H9 (cell line): Measurements from ENCODE around the gene DNAAF3. TPM values are rescaled to one million over a fixed set of nuclear protein-coding genes. Genes with fewer than 3 reads are reported as not detected.
A peak's percentile ranks its signal among the peaks of the same experiment; 100 is the strongest.

Source experiments
- DNase-seq: peaks from one replicate; pipeline ENCODE4 v3.0.0-alpha.2; 2017
- H2AFZ ChIP-seq: one replicate; pipeline ENCODE4 v1.6.1; 2013; ENCODE audit warnings: mild to moderate bottlenecking, low read length, control low read depth, moderate library complexity
- H2AK5ac ChIP-seq: 2 replicates; pipeline ENCODE4 v1.6.1; 2013; ENCODE audit warnings: low read length, control low read depth, mixed read lengths; ENCODE audit not compliant: insufficient read length
- H2BK120ac ChIP-seq: one replicate; pipeline ENCODE4 v1.6.1; 2013; ENCODE audit warnings: low read depth, mild to moderate bottlenecking, low read length, control low read depth, inconsistent platforms; ENCODE audit not compliant: poor library complexity, severe bottlenecking
- H2BK12ac ChIP-seq: 2 replicates; pipeline ENCODE4 v1.6.1; 2013; ENCODE audit warnings: low read length, control low read depth, mixed read lengths, low read depth; ENCODE audit not compliant: insufficient read length
- H2BK15ac ChIP-seq: 2 replicates; pipeline ENCODE4 v1.6.1; 2013; ENCODE audit warnings: low read depth, low read length, control low read depth
- H2BK20ac ChIP-seq: one replicate; pipeline ENCODE4 v1.6.1; 2013; ENCODE audit warnings: low read depth, mild to moderate bottlenecking, low read length, control low read depth, inconsistent platforms; ENCODE audit not compliant: poor library complexity, severe bottlenecking
- H2BK5ac ChIP-seq: 2 replicates; pipeline ENCODE4 v1.6.1; 2013; ENCODE audit warnings: low read length, control low read depth, mixed read lengths; ENCODE audit not compliant: insufficient read length
- H3K14ac ChIP-seq: 2 replicates; pipeline ENCODE4 v1.6.1; 2013; ENCODE audit warnings: low read length, control low read depth; ENCODE audit not compliant: insufficient read depth
- H3K18ac ChIP-seq: 2 replicates; pipeline ENCODE4 v1.6.1; 2013; ENCODE audit warnings: low read depth, mild to moderate bottlenecking, mixed read lengths, low read length, control low read depth; ENCODE audit not compliant: insufficient read length
- H3K23ac ChIP-seq: 2 replicates; pipeline ENCODE4 v1.6.1; 2013; ENCODE audit warnings: low read length, control low read depth, mixed read lengths, low read depth; ENCODE audit not compliant: insufficient read length
- H3K23me2 ChIP-seq: 2 replicates; pipeline ENCODE4 v1.6.1; 2013; ENCODE audit warnings: low read depth, mild to moderate bottlenecking, mixed read lengths, low read length, control low read depth; ENCODE audit not compliant: insufficient read length, poor library complexity, severe bottlenecking
- H3K27ac ChIP-seq: 2 replicates; pipeline ENCODE4 v1.5.1; 2013; ENCODE audit warnings: low read length, control low read depth, mixed read lengths, low read depth; ENCODE audit not compliant: insufficient read length
- H3K27me3 ChIP-seq: 2 replicates; pipeline ENCODE4 v1.6.1; 2013; ENCODE audit warnings: low read length, control low read depth, inconsistent platforms; ENCODE audit not compliant: insufficient read depth
- H3K4ac ChIP-seq: 2 replicates; pipeline ENCODE4 v1.6.1; 2013; ENCODE audit warnings: low read depth, mild to moderate bottlenecking, control low read depth, inconsistent platforms, low read length, moderate library complexity
- H3K4me1 ChIP-seq: 2 replicates; pipeline ENCODE4 v1.6.1; 2013; ENCODE audit warnings: low read length, control low read depth, inconsistent platforms; ENCODE audit not compliant: insufficient read depth
- H3K4me2 ChIP-seq: 2 replicates; pipeline ENCODE4 v1.6.1; 2013; ENCODE audit warnings: low read length, control low read depth, mixed read lengths; ENCODE audit not compliant: insufficient read length, insufficient read depth
- H3K56ac ChIP-seq: 2 replicates; pipeline ENCODE4 v1.6.1; 2013; ENCODE audit warnings: low read depth, mild to moderate bottlenecking, mixed read lengths, low read length, control low read depth; ENCODE audit not compliant: insufficient read length
- H3K79me1 ChIP-seq: 2 replicates; pipeline ENCODE4 v1.6.1; 2013; ENCODE audit warnings: low read depth, mild to moderate bottlenecking, moderate library complexity, low read length, control low read depth, inconsistent platforms; ENCODE audit not compliant: insufficient read depth, poor library complexity, severe bottlenecking
- H3K79me2 ChIP-seq: 2 replicates; pipeline ENCODE4 v1.6.1; 2013; ENCODE audit warnings: low read length, control low read depth, inconsistent platforms; ENCODE audit not compliant: insufficient read depth
- H3K9ac ChIP-seq: 2 replicates; pipeline ENCODE4 v1.6.1; 2013; ENCODE audit warnings: low read length, control low read depth, mixed read lengths; ENCODE audit not compliant: insufficient read length; ENCODE audit errors: extremely low read depth
- H3K9me3 ChIP-seq: one replicate; pipeline ENCODE4 v1.6.1; 2013; ENCODE audit warnings: low read depth, low read length, inconsistent platforms; ENCODE audit not compliant: control insufficient read depth
- H3T11ph ChIP-seq: one replicate; pipeline ENCODE4 v1.6.1; 2013; ENCODE audit warnings: mild to moderate bottlenecking, low read length, control low read depth, inconsistent platforms
- H4K20me1 ChIP-seq: one replicate; pipeline ENCODE4 v1.6.1; 2013; ENCODE audit not compliant: control insufficient read depth, insufficient read length, insufficient read depth
- H4K5ac ChIP-seq: 2 replicates; pipeline ENCODE4 v1.6.1; 2013; ENCODE audit warnings: low read depth, mild to moderate bottlenecking, mixed read lengths, low read length, control low read depth; ENCODE audit not compliant: insufficient read length
- H4K8ac ChIP-seq: replicated peaks from 2 replicates; pipeline ENCODE4 v1.6.1; 2013; ENCODE audit warnings: low read length, control low read depth, mixed read lengths, low read depth; ENCODE audit not compliant: insufficient read length
- H4K91ac ChIP-seq: 2 replicates; pipeline ENCODE4 v1.6.1; 2013; ENCODE audit warnings: low read depth, mild to moderate bottlenecking, moderate library complexity, mixed read lengths, low read length, control low read depth; ENCODE audit not compliant: insufficient read length
- H3K27ac Mint-ChIP-seq, 3 experiments: 2 replicates in 2 of 3; 3 replicates in 1 of 3; pipeline ENCODE4 v1.8.0; 2020 to 2021; ENCODE audit warnings: mixed read lengths in 3 of 3, mild to moderate bottlenecking in 1 of 3, moderate library complexity in 1 of 3
- H3K27me3 Mint-ChIP-seq: 2 replicates; pipeline ENCODE4 v1.8.0; 2021; ENCODE audit warnings: low read depth, mild to moderate bottlenecking, moderate library complexity, mixed read lengths
- H3K36me3 Mint-ChIP-seq, 3 experiments: 2 replicates in 2 of 3; 3 replicates in 1 of 3; pipeline ENCODE4 v1.8.0; 2020 to 2021; ENCODE audit warnings: low read depth in 3 of 3, mixed read lengths in 3 of 3; ENCODE audit not compliant: insufficient read depth in 1 of 3
- H3K4me1 Mint-ChIP-seq, 2 experiments: 2 replicates each; pipeline ENCODE4 v1.8.0; 2020; ENCODE audit warnings: mixed read lengths in 2 of 2
- H3K4me3 Mint-ChIP-seq, 2 experiments: 2 replicates in 1 of 2; 3 replicates in 1 of 2; pipeline ENCODE4 v1.8.0; 2020 to 2021; ENCODE audit warnings: mild to moderate bottlenecking in 2 of 2, mixed read lengths in 2 of 2, moderate library complexity in 1 of 2
- H3K9me3 Mint-ChIP-seq, 2 experiments: 2 replicates in 1 of 2; 3 replicates in 1 of 2; pipeline ENCODE4 v1.8.0; 2020; ENCODE audit warnings: mild to moderate bottlenecking in 2 of 2, mixed read lengths in 2 of 2, moderate library complexity in 1 of 2
- whole genome bisulfite sequencing: extraction: QIAGEN DNeasy Blood & Tissue Kit; methylation state at CpG from one replicate; pipeline ENCODE4 v1.1.7; 2013; ENCODE audit warnings: missing lambda C conversion rate, low lambda C conversion rate, mixed read lengths; ENCODE audit not compliant: insufficient read length; ENCODE audit errors: extremely low coverage; 5-methylcytosine and 5-hydroxymethylcytosine counted together
- total RNA-seq: library from RNA; stranded (reverse); gene quantifications from 2 replicates; pipeline ENCODE4 v1.2.1, GENCODE V29; 2021
- TF ChIP-seq, protein P1 (sequence below): fragments of 200-600 bp; sonication (generic); conservative IDR thresholded peaks from 3 replicates; pipeline ENCODE4 v1.8.0; 2021; ENCODE audit warnings: antibody characterized with exemption, mild to moderate bottlenecking

Gene DNAAF3
- total RNA-seq, 1 experiment from 2014 or later, result 4.6 TPM

DNA sequence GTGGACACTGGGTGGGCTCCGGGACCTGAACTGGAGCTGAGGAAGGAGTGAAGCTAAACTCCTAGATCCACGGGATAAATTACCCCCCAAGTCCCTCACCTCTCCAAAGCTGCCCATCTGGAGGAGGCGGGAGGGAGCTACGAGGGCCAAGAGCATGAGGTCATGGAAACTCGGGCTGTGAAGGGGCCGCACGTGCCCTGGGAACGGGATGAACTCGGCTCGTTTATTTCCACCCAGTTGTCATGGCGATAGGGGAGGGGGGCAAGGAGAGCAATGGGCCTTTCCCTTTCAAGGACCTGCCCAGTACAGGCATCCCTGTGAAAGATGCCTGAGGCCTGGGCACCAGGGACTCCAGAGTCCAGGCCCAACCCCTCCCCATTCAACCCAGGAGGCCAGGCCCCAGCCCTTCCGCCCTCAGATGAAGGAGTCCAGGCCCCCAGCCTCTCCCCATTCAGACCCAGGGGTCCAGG lies 52.8 kb downstream of the DNAAF3 start:
- H2BK20ac ChIP-seq, result no peak overlapping the region
- no peaks in the 10 kb centered on the region for H3K9me3 Mint-ChIP-seq
- H4K91ac ChIP-seq, result no peak overlapping the region
- TF ChIP-seq, protein P1, sequence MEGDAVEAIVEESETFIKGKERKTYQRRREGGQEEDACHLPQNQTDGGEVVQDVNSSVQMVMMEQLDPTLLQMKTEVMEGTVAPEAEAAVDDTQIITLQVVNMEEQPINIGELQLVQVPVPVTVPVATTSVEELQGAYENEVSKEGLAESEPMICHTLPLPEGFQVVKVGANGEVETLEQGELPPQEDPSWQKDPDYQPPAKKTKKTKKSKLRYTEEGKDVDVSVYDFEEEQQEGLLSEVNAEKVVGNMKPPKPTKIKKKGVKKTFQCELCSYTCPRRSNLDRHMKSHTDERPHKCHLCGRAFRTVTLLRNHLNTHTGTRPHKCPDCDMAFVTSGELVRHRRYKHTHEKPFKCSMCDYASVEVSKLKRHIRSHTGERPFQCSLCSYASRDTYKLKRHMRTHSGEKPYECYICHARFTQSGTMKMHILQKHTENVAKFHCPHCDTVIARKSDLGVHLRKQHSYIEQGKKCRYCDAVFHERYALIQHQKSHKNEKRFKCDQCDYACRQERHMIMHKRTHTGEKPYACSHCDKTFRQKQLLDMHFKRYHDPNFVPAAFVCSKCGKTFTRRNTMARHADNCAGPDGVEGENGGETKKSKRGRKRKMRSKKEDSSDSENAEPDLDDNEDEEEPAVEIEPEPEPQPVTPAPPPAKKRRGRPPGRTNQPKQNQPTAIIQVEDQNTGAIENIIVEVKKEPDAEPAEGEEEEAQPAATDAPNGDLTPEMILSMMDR, result no peak
- peak overlapping the region; percentile 64 for H3K18ac ChIP-seq
- peaks cover 5% of the 10 kb centered on the region for H3K79me1 ChIP-seq
- H4K20me1 ChIP-seq, result no peaks in the 10 kb centered on the region
- peak overlapping the region; percentile 27 for H2BK120ac ChIP-seq
- no peak overlapping the region; the same call in 1 of the 2 replicates for H3K4ac ChIP-seq
- no peak overlapping the region for H3K14ac ChIP-seq
- peaks cover 8 to 18% (median 13%) of the 10 kb centered on the region in 3 experiments; a peak in 6 of 7 replicates for H3K36me3 Mint-ChIP-seq
- no peak overlapping the region for H3K4me2 ChIP-seq
- H3K4me3 Mint-ChIP-seq, result no peak overlapping the region; a peak in 1 of 5 replicates
- H2AFZ ChIP-seq, result no peak overlapping the region
- no peak overlapping the region for H2AK5ac ChIP-seq
- no CpG with 5 or more reads among the region's 12 CpGs for WGBS
- H3K27me3 Mint-ChIP-seq, result no peaks in the 10 kb centered on the region
- H2BK5ac ChIP-seq, result no peak overlapping the region
- peak; percentile 86 for DNase-seq
- H3K23me2 ChIP-seq, result peaks cover 15% of the 10 kb centered on the region
- no peaks in the 10 kb centered on the region for H3K9me3 ChIP-seq
- peak overlapping the region in 2 of 3 experiments; percentile 49 to 76; a peak in 3 of 7 replicates for H3K27ac Mint-ChIP-seq
- peaks cover 16 to 24% of the 10 kb centered on the region in 2 experiments for H3K4me1 Mint-ChIP-seq
- H3K4me1 ChIP-seq, result no peaks in the 10 kb centered on the region
- no peaks in the 10 kb centered on the region for H3K27me3 ChIP-seq
- no peak overlapping the region for H4K8ac ChIP-seq
- H3K27ac ChIP-seq, result no peak overlapping the region
- peaks cover 7% of the 10 kb centered on the region; the same call in 1 of the 2 replicates for H3K79me2 ChIP-seq
- no peak overlapping the region for H3T11ph ChIP-seq
- H3K23ac ChIP-seq, result no peak overlapping the region
- no peak overlapping the region for H4K5ac ChIP-seq
- no peak overlapping the region for H3K9ac ChIP-seq
- H3K56ac ChIP-seq, result no peak overlapping the region
- H2BK15ac ChIP-seq, result no peak overlapping the region
- H2BK12ac ChIP-seq, result no peak overlapping the region
